Trophoblast cell (in vitro differentiated cells and primary cell): ENCODE measurements around the gene PFKFB3.
"Not testable (repeated sequence)": the region's sequence is repeated elsewhere in the genome, so short reads cannot be mapped to it uniquely, and the experiment has no call there.

Experiments used
- DNase-seq, 2 donors: peaks; one replicate each; pipeline ENCODE4 v3.0.0-alpha.2; 2016
- H2AFZ ChIP-seq: 2 replicates; pipeline ENCODE4 v1.6.1; 2013; ENCODE audit warnings: low read length, moderate library complexity, mild to moderate bottlenecking; ENCODE audit not compliant: insufficient read depth, poor library complexity
- H2AK5ac ChIP-seq: 2 replicates; pipeline ENCODE4 v1.6.1; 2013; ENCODE audit warnings: mild to moderate bottlenecking, low read length
- H2BK120ac ChIP-seq: 2 replicates; pipeline ENCODE4 v1.6.1; 2013; ENCODE audit warnings: low read length, mild to moderate bottlenecking, moderate library complexity; ENCODE audit not compliant: insufficient read depth, poor library complexity
- H2BK12ac ChIP-seq: 2 replicates; pipeline ENCODE4 v1.6.1; 2013; ENCODE audit warnings: mild to moderate bottlenecking, low read length, moderate library complexity
- H2BK5ac ChIP-seq: 2 replicates; pipeline ENCODE4 v1.6.1; 2013; ENCODE audit warnings: low read length, low read depth, moderate library complexity, mild to moderate bottlenecking; ENCODE audit not compliant: poor library complexity
- H3K14ac ChIP-seq: 2 replicates; pipeline ENCODE4 v1.6.1; 2013; ENCODE audit warnings: mild to moderate bottlenecking, low read length
- H3K18ac ChIP-seq: 2 replicates; pipeline ENCODE4 v1.6.1; 2013; ENCODE audit warnings: mild to moderate bottlenecking, low read length
- H3K23ac ChIP-seq: 2 replicates; pipeline ENCODE4 v1.6.1; 2013; ENCODE audit warnings: low read length
- H3K27ac ChIP-seq: 2 replicates; pipeline ENCODE4 v1.5.1; 2013; ENCODE audit warnings: low read depth, mild to moderate bottlenecking, inconsistent platforms, low read length, moderate library complexity
- H3K27me3 ChIP-seq: 2 replicates; pipeline ENCODE4 v1.6.1; 2013; ENCODE audit warnings: inconsistent platforms, mild to moderate bottlenecking, low read length, moderate library complexity; ENCODE audit not compliant: insufficient read depth
- H3K36me3 ChIP-seq, 2 experiments: 1 replicate in 1 of 2; 2 replicates in 1 of 2; pipeline ENCODE4 v1.6.1; 2013; ENCODE audit warnings: low read length in 2 of 2, mild to moderate bottlenecking in 2 of 2, moderate library complexity in 1 of 2; ENCODE audit not compliant: insufficient read depth in 2 of 2, control insufficient read depth in 1 of 2
- H3K4ac ChIP-seq: 2 replicates; pipeline ENCODE4 v1.6.1; 2013; ENCODE audit warnings: low read depth, mild to moderate bottlenecking, low read length, moderate library complexity
- H3K4me1 ChIP-seq, 2 experiments: 1 replicate in 1 of 2; 2 replicates in 1 of 2; pipeline ENCODE4 v1.6.1; 2013; ENCODE audit warnings: low read length in 2 of 2, mild to moderate bottlenecking in 2 of 2, moderate library complexity in 1 of 2; ENCODE audit not compliant: insufficient read depth in 2 of 2, control insufficient read depth in 1 of 2
- H3K4me2 ChIP-seq: 2 replicates; pipeline ENCODE4 v1.6.1; 2013; ENCODE audit warnings: inconsistent platforms, mild to moderate bottlenecking, low read length, moderate library complexity
- H3K4me3 ChIP-seq: 2 replicates; pipeline ENCODE4 v1.5.1; 2013; ENCODE audit warnings: mild to moderate bottlenecking, low read depth, low read length, inconsistent platforms
- H3K79me1 ChIP-seq: one replicate; pipeline ENCODE4 v1.6.1; 2013; ENCODE audit warnings: low read length
- H3K79me2 ChIP-seq: 2 replicates; pipeline ENCODE4 v1.6.1; 2013; ENCODE audit warnings: low read length, mild to moderate bottlenecking; ENCODE audit not compliant: control insufficient read depth, insufficient read depth, poor library complexity
- H3K9ac ChIP-seq: 2 replicates; pipeline ENCODE4 v1.6.1; 2013; ENCODE audit warnings: mild to moderate bottlenecking, low read length
- H3K9me3 ChIP-seq: 2 replicates; pipeline ENCODE4 v1.6.1; 2013; ENCODE audit warnings: low read depth, mild to moderate bottlenecking, control low read depth, inconsistent platforms, low read length; ENCODE audit not compliant: insufficient read depth
- H4K12ac ChIP-seq: 2 replicates; pipeline ENCODE4 v1.6.1; 2013; ENCODE audit warnings: low read depth, mild to moderate bottlenecking, low read length, moderate library complexity
- H4K8ac ChIP-seq: 2 replicates; pipeline ENCODE4 v1.6.1; 2013; ENCODE audit warnings: low read depth, mild to moderate bottlenecking, low read length, moderate library complexity
- H4K91ac ChIP-seq: one replicate; pipeline ENCODE4 v1.6.1; 2013; ENCODE audit warnings: low read depth, mild to moderate bottlenecking, low read length, moderate library complexity
- WGBS: extraction: QIAGEN DNeasy Blood & Tissue Kit; methylation state at CpG from one replicate; pipeline ENCODE4 v1.1.7; 2013; ENCODE audit warnings: missing lambda C conversion rate; ENCODE audit not compliant: insufficient read length, insufficient coverage; ENCODE audit errors: extremely low coverage; 5-methylcytosine and 5-hydroxymethylcytosine counted together

PFKFB3 gene

DNA sequence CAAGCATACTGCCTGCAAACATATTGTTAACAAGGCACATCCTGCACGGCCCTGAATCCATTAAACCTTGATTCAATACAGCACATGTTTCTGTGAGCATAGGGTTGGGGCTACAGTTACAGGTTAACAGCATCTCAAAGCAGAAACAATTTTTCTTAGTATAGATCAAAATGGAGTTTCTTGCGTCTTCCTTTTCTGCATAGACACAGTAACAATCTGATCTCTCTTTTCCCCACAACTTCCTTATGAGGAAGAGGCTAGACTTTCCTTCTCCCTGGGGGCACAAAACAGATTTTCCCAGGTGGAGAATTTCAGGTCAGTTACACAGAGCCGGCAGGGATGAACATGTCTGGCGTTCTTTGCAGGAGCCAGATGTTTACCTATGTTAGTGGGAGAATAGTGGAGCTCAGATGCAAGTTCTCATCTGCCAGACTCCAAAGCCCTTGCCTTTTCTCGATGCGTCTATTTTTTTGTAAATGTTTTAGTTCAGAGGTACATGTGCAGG, 37.5 kb upstream of the PFKFB3 start:
- no peak overlapping the region for H4K8ac ChIP-seq
- no peak overlapping the region for H3K18ac ChIP-seq
- peaks cover 2% of the 10 kb centered on the region for H3K9me3 ChIP-seq
- H4K91ac ChIP-seq, result no peak overlapping the region
- H2BK5ac ChIP-seq, result no peak overlapping the region
- no peak overlapping the region for H2AK5ac ChIP-seq
- H3K14ac ChIP-seq, result no peak overlapping the region
- WGBS, result no CpG with 5 or more reads among the region's 6 CpGs
- no peaks in the 10 kb centered on the region for H3K36me3 ChIP-seq
- no peak overlapping the region for H3K4me3 ChIP-seq
- no peak overlapping the region for H2BK120ac ChIP-seq
- no peak overlapping the region for H2AFZ ChIP-seq
- no peak overlapping the region for H3K23ac ChIP-seq
- peaks cover 5% of the 10 kb centered on the region for H3K79me2 ChIP-seq
- H3K4me1 ChIP-seq, result peaks cover 13 to 25% of the 10 kb centered on the region in 2 experiments
- H3K27ac ChIP-seq, result peak overlapping the region; percentile 36
- no peak overlapping the region for H3K4me2 ChIP-seq
- no peak overlapping the region for H2BK12ac ChIP-seq
- H3K4ac ChIP-seq, result no peak overlapping the region
- no peak overlapping the region for H3K9ac ChIP-seq
- no peak overlapping the region for H4K12ac ChIP-seq
- DNase-seq, result peak; percentile 71
- no peaks in the 10 kb centered on the region for H3K27me3 ChIP-seq
- peaks cover 9% of the 10 kb centered on the region for H3K79me1 ChIP-seq

DNA sequence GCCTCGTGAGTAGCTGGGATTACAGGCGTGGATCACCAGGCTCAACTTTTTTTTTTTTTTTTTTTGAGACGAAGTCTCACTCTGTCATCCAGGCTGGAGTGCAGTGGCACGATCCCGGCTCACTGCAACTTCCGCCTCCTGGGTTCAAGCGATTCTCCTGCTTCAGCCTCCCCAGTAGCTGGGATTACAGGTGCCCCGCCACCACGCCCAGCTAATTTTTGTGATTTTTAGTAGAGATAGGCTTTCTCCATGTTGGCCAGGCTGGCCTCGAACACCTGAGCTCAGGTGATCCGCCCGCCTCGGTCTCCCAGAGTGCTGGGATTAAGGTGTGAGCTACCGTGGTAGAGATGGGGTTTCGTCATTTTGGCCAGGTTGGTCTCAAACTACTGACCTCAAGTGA, 36.8 kb upstream of the PFKFB3 start:
- Histone ChIP-seq H2BK120ac (peak overlapping the region; percentile 68), H3K4me1 (peaks cover 13 to 27% of the 10 kb centered on the region in 2 experiments), H4K91ac (peak overlapping the region; percentile 42), H2BK12ac (peak overlapping the region; percentile 20), H3K27ac (peak overlapping the region; percentile 36)
- not testable (repeated sequence) for H2AFZ ChIP-seq, H3K79me2 ChIP-seq, DNase-seq, H2BK5ac ChIP-seq, H4K8ac ChIP-seq, H4K12ac ChIP-seq, H3K18ac ChIP-seq, H3K14ac ChIP-seq, H3K9ac ChIP-seq, H3K9me3 ChIP-seq, H3K23ac ChIP-seq, H3K27me3 ChIP-seq, H3K36me3 ChIP-seq, H2AK5ac ChIP-seq, H3K79me1 ChIP-seq, H3K4me3 ChIP-seq, H3K4ac ChIP-seq, H3K4me2 ChIP-seq
- no CpG with 5 or more reads among the region's 15 CpGs for WGBS

- no peak overlapping the region for H3K4me3 ChIP-seq
- peaks cover 2% of the 10 kb centered on the region for H3K9me3 ChIP-seq
- no peak overlapping the region for H2AFZ ChIP-seq
- no peak overlapping the region for H3K18ac ChIP-seq
- DNase-seq, result no peak
- WGBS, result no CpG with 5 or more reads among the region's 2 CpGs
- H2BK120ac ChIP-seq, result no peak overlapping the region
- peaks cover 9% of the 10 kb centered on the region for H3K79me1 ChIP-seq
- H2AK5ac ChIP-seq, result no peak overlapping the region
- H4K8ac ChIP-seq, result no peak overlapping the region
- no peak overlapping the region for H3K4me2 ChIP-seq
- H3K14ac ChIP-seq, result no peak overlapping the region
- H2BK12ac ChIP-seq, result no peak overlapping the region
- H3K23ac ChIP-seq, result no peak overlapping the region
- H3K4ac ChIP-seq, result no peak overlapping the region
- H2BK5ac ChIP-seq, result no peak overlapping the region
- H4K12ac ChIP-seq, result no peak overlapping the region
- H3K4me1 ChIP-seq, result peaks cover 13 to 27% of the 10 kb centered on the region in 2 experiments
- H4K91ac ChIP-seq, result no peak overlapping the region
- no peak overlapping the region for H3K9ac ChIP-seq
- H3K27ac ChIP-seq, result no peak overlapping the region
- no peaks in the 10 kb centered on the region for H3K27me3 ChIP-seq
- H3K36me3 ChIP-seq, result peaks cover 0 to 4% of the 10 kb centered on the region in 2 experiments
- H3K79me2 ChIP-seq, result peaks cover 5% of the 10 kb centered on the region
These were observed 35.3 kb upstream of the PFKFB3 start for GRCh38 chr10:6167456-6167855.

- Histone ChIP-seq H3K9ac (no peak overlapping the region), H3K23ac (no peak overlapping the region), H2BK5ac (no peak overlapping the region), H3K27ac (no peak overlapping the region), H3K9me3 (peaks cover 2% of the 10 kb centered on the region), H3K4me2 (no peak overlapping the region), H3K36me3 (peaks cover 0 to 4% of the 10 kb centered on the region in 2 experiments), H3K4me1 (peaks cover 13 to 25% of the 10 kb centered on the region in 2 experiments), H3K4me3 (no peak overlapping the region), H3K27me3 (no peaks in the 10 kb centered on the region), H4K8ac (no peak overlapping the region), H3K14ac (no peak overlapping the region), H2AK5ac (no peak overlapping the region), H2BK120ac (no peak overlapping the region), H3K4ac (no peak overlapping the region), H4K12ac (no peak overlapping the region), H3K79me1 (peaks cover 9% of the 10 kb centered on the region), H3K18ac (peak overlapping the region; percentile 0), H3K79me2 (peaks cover 5% of the 10 kb centered on the region), H2AFZ (no peak overlapping the region), H2BK12ac (no peak overlapping the region), H4K91ac (no peak overlapping the region)
- WGBS, result no CpG with 5 or more reads among the region's 3 CpGs
- DNase-seq, result no peak
These were observed 34.6 kb upstream of the PFKFB3 start for GRCh38 chr10:6168084-6168483.
